Measurements from ENCODE around the gene MKRN3. TPM values are rescaled to one million over a fixed set of nuclear protein-coding genes. Genes with fewer than 3 reads are reported as not detected.

MKRN3 gene
- total RNA-seq, 4 donors from 2014 or later, result 0.25 to 2.2 (median 0.29) TPM; not detected in 1

DNA sequence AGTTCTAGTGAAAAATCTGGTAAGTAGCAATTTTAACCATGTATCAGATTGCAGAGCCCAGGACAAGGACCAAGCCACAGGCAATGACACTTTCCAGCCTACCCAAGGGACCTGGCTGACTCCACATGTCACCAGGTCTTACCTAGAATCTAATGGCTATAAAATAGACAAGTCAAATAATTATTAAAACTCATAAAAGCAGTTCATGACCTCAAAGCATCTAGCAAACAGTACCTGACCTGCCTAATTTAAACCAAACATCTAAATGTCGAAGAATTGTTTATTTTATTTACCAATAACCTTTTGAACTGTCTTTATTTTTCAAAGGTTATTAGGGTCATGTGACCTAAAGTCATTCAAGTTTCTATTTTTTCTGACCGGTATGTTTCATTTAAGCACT lies 35.6 kb upstream of the MKRN3 start:
- Histone ChIP-seq H3K9me3 (no peaks in the 10 kb centered on the region), H3K4me1 (no peaks in the 10 kb centered on the region), H3K27ac (no peak overlapping the region), H3K36me3 (no peaks in the 10 kb centered on the region), H3K4me3 (no peak overlapping the region), H3K27me3 (no peaks in the 10 kb centered on the region)
- intact Hi-C loops (cut with DNase I; ENCODE audit: low total_unique reads), result no loop called here
- ATAC-seq, result no peak
- DNase-seq, result no peak
- in situ Hi-C loops (cut with MboI; ENCODE audit: low sequenced_read_pairs in 4 of 4), result no loop called here
- no peak for TF ChIP-seq POLR2A (IDR thresholded peaks at IDR 0.05)
- TF ChIP-seq, protein P1, sequence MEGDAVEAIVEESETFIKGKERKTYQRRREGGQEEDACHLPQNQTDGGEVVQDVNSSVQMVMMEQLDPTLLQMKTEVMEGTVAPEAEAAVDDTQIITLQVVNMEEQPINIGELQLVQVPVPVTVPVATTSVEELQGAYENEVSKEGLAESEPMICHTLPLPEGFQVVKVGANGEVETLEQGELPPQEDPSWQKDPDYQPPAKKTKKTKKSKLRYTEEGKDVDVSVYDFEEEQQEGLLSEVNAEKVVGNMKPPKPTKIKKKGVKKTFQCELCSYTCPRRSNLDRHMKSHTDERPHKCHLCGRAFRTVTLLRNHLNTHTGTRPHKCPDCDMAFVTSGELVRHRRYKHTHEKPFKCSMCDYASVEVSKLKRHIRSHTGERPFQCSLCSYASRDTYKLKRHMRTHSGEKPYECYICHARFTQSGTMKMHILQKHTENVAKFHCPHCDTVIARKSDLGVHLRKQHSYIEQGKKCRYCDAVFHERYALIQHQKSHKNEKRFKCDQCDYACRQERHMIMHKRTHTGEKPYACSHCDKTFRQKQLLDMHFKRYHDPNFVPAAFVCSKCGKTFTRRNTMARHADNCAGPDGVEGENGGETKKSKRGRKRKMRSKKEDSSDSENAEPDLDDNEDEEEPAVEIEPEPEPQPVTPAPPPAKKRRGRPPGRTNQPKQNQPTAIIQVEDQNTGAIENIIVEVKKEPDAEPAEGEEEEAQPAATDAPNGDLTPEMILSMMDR (IDR thresholded peaks at IDR 0.05 in 4 of 5, conservative IDR thresholded peaks at IDR 0.05 in 1 of 5), result no peak

DNA sequence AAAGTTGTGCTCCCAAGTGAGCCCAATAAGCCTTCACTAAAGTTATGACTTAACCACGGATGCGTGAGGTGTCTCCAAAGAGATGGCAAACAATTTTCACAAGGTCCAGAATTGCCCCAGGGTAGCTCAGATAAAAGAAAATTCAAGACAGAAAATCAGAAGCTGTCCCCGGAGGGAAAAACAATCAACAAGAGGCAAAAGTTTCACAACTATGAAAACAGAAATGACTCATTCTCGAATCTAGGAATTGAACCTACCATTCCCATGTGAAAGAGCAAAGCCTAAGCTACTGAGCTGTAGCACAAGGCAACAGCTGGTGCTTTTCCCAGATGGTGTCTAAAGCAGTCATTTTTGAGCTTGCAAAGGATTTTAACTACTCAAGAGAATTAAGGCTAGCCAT lies 33.5 kb upstream of the MKRN3 start:
- Histone ChIP-seq H3K9me3 (no peaks in the 10 kb centered on the region), H3K36me3 (no peaks in the 10 kb centered on the region), H3K27me3 (no peaks in the 10 kb centered on the region), H3K4me3 (no peak overlapping the region), H3K27ac (no peak overlapping the region), H3K4me1 (no peaks in the 10 kb centered on the region)
- no peak for DNase-seq
- in situ Hi-C loops (cut with MboI; ENCODE audit: low sequenced_read_pairs in 4 of 4), result no loop called here
- ATAC-seq, result no peak
- intact Hi-C loops (cut with DNase I; ENCODE audit: low total_unique reads), result no loop called here
- TF ChIP-seq, protein P1 (IDR thresholded peaks at IDR 0.05 in 4 of 5, conservative IDR thresholded peaks at IDR 0.05 in 1 of 5), result no peak
- TF ChIP-seq POLR2A (IDR thresholded peaks at IDR 0.05), result no peak

DNA sequence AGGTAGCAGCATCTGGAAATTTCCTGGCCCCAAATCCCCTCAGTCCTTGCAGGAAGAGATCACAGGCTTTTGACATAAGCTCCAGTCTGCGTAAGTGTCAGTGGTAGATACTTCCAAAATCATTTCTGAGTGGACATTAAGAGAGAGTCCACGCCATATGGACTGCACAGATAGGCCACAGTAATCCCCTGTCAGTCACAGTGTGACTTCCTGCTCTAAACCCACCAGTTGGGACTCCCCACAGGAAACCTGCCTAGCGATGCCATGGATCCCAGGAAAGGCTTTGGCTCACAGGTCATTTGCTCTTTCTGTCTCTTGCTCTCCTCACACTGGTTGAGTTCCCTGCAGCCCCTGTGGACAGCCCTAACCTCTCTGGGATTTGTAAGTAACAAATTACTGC lies 28.8 kb upstream of the MKRN3 start:
- Histone ChIP-seq H3K4me3 (no peak overlapping the region), H3K36me3 (no peaks in the 10 kb centered on the region), H3K9me3 (no peaks in the 10 kb centered on the region), H3K27me3 (no peaks in the 10 kb centered on the region), H3K4me1 (no peaks in the 10 kb centered on the region), H3K27ac (no peak overlapping the region)
- in situ Hi-C loops (cut with MboI; ENCODE audit: low sequenced_read_pairs in 4 of 4) (no loop called here), intact Hi-C loops (cut with DNase I; ENCODE audit: low total_unique reads) (no loop called here)
- no peak for TF ChIP-seq POLR2A (IDR thresholded peaks at IDR 0.05)
- DNase-seq (no peak), ATAC-seq (no peak)

DNA sequence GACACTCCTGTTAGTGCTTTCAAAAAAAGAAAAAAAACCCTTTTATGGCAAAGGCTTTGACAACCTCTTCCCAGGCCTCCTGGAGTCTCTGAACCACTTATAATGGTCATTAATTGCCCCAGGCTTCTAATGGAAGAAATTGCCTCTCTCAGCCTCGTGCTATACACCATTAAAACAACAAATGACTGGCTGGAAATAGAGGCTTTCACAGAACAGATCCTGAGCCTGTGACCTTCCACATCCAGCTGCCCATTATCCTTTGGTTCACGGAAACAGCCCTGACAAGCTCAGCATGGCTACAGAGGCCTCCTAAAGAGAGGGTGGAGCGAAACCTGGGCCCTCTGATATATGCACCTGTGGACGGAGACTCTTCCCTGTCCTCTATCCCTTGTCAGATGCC lies 26.8 kb upstream of the MKRN3 start:
- H3K36me3 ChIP-seq, result no peaks in the 10 kb centered on the region
- TF ChIP-seq, protein P1 (IDR thresholded peaks at IDR 0.05 in 4 of 5, conservative IDR thresholded peaks at IDR 0.05 in 1 of 5), result no peak
- TF ChIP-seq POLR2A (IDR thresholded peaks at IDR 0.05), result no peak
- H3K4me3 ChIP-seq, result no peak overlapping the region
- ATAC-seq, result no peak
- no peak overlapping the region for H3K27ac ChIP-seq
- H3K4me1 ChIP-seq, result no peaks in the 10 kb centered on the region
- H3K9me3 ChIP-seq, result no peaks in the 10 kb centered on the region
- DNase-seq, result no peak
- intact Hi-C loops (cut with DNase I; ENCODE audit: low total_unique reads) (no loop called here), in situ Hi-C loops (cut with MboI; ENCODE audit: low sequenced_read_pairs in 4 of 4) (no loop called here)
- H3K27me3 ChIP-seq, result no peaks in the 10 kb centered on the region

DNA sequence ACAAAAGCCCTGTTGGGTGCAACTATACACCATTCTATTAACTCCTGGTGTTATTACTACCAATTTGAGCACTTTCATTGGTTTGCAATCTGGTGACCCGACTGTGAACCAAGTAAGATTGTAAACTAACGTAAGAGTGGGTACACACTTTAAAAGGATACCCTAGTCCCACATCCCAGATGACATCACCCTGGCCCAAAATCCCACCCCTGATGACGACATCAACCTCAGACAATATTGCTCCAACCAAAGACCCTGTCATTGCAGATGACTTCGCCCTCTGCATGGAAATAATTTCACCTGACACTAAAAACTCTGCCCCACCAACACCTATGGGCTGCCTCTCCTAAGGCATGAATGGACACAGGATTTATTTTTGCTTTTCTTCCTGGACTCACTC lies 25.6 kb upstream of the MKRN3 start:
- intact Hi-C loops (cut with DNase I; ENCODE audit: low total_unique reads), result no loop called here
- no peak for TF ChIP-seq POLR2A (IDR thresholded peaks at IDR 0.05)
- TF ChIP-seq, protein P1 (IDR thresholded peaks at IDR 0.05 in 4 of 5, conservative IDR thresholded peaks at IDR 0.05 in 1 of 5), result no peak
- in situ Hi-C loops (cut with MboI; ENCODE audit: low sequenced_read_pairs in 4 of 4), result no loop called here
- Histone ChIP-seq H3K9me3 (no peaks in the 10 kb centered on the region), H3K36me3 (no peaks in the 10 kb centered on the region), H3K4me1 (no peaks in the 10 kb centered on the region), H3K27ac (no peak overlapping the region), H3K4me3 (no peak overlapping the region), H3K27me3 (no peaks in the 10 kb centered on the region)
- no peak for ATAC-seq
- no peak for DNase-seq

All from gastrocnemius medialis (tissue), 4 donors.